Glomerular endothelial cell (primary cell): Measurements from ENCODE around the gene TMEM9B. TPM values are rescaled to one million over a fixed set of nuclear protein-coding genes. Genes with fewer than 3 reads are reported as not detected.
"Not testable (repeated sequence)": the region's sequence is repeated elsewhere in the genome, so short reads cannot be mapped to it uniquely, and the experiment has no call there.

Source experiments
- DNase-seq: peaks from one replicate; pipeline ENCODE4 v3.0.0-alpha.2; 2011; ENCODE audit warnings: low read depth, low spot score; ENCODE audit errors: extremely low read depth
- total RNA-seq: library from RNA; depleted of rRNA; stranded (reverse); fragments of >200 nt; gene quantifications from 2 replicates; pipeline ENCODE4 v1.2.3, GENCODE V29; 2015

Gene TMEM9B
- total RNA-seq, 1 donor from 2014 or later, result 40.3 TPM

GRCh38 chr11:8979365-8979764 is 15.1 kb upstream of the TMEM9B start:
- not testable (repeated sequence) for DNase-seq

- DNase-seq, result no peak
Measured at GRCh38 chr11:8973121-8973520, 8.9 kb upstream of the TMEM9B start.

GRCh38 chr11:8971924-8972316 is 7.7 kb upstream of the TMEM9B start:
- no peak for DNase-seq

GRCh38 chr11:8971196-8971923 is 7.1 kb upstream of the TMEM9B start:
- no peak for DNase-seq

GRCh38 chr11:8967184-8967583 is 2.9 kb upstream of the TMEM9B start:
- DNase-seq, result no peak

GRCh38 chr11:8963569-8964323 is 496 bp downstream of the TMEM9B start:
- no peak for DNase-seq

- no peak for DNase-seq
Measured at GRCh38 chr11:8962841-8963240, 1.4 kb downstream of the TMEM9B start.

GRCh38 chr11:8961401-8961800 is 2.8 kb downstream of the TMEM9B start:
- DNase-seq, result no peak

- DNase-seq, result peak; percentile 51
Measured at GRCh38 chr11:8959546-8960166, 4.6 kb downstream of the TMEM9B start.

- DNase-seq, result no peak
Measured at GRCh38 chr11:8956860-8957259, 7.4 kb downstream of the TMEM9B start.

GRCh38 chr11:8948886-8949285 is 15.4 kb downstream of the TMEM9B start:
- no peak for DNase-seq

GRCh38 chr11:8947230-8947943 is 16.9 kb downstream of the TMEM9B start:
- no peak for DNase-seq

GRCh38 chr11:8942518-8943066 is 21.6 kb downstream of the TMEM9B start, which contains the start of gene ASCL3:
TSS of gene ASCL3 (minus strand) at chr11:8943016. CDS start at chr11:8938161, 4,855 bp downstream.
- no peak for DNase-seq

GRCh38 chr11:8941341-8942103 is 22.7 kb downstream of the TMEM9B start:
- no peak for DNase-seq

GRCh38 chr11:8937659-8938058 is 26.6 kb downstream of the TMEM9B start:
- no peak for DNase-seq

GRCh38 chr11:8937159-8937558 is 27.1 kb downstream of the TMEM9B start:
- DNase-seq, result no peak

GRCh38 chr11:8935789-8936188 is 28.5 kb downstream of the TMEM9B start:
- not testable (repeated sequence) for DNase-seq

GRCh38 chr11:8934742-8935488 is 29.3 kb downstream of the TMEM9B start:
- DNase-seq, result no peak

GRCh38 chr11:8933931-8934330 is 30.3 kb downstream of the TMEM9B start:
- no peak for DNase-seq
